Kidney (tissue), 14 donors: ENCODE results near the gene FHOD3. TPM values are rescaled to one million over a fixed set of nuclear protein-coding genes. Genes with fewer than 3 reads are reported as not detected.

Source experiments
- DNase-seq, 5 donors: peaks; one replicate each; pipeline ENCODE4 v3.0.0-alpha.2; 2013 to 2020
- FAIRE-seq: peaks from 2 replicates; lab custom pipeline; 2012; peaks lifted over from hg19 to GRCh38; lab: Jason Lieb, UNC
- H3K27ac ChIP-seq, 2 donors: one replicate each; pipeline ENCODE4 v1.7.0; 2013; ENCODE audit warnings: low read depth in 2 of 2, low read length in 2 of 2, inconsistent platforms in 1 of 2
- H3K27me3 ChIP-seq: one replicate; pipeline ENCODE4 v1.7.1; 2013; ENCODE audit warnings: low read length, inconsistent platforms; ENCODE audit not compliant: control insufficient read depth, insufficient read depth
- H3K36me3 ChIP-seq, 3 donors: one replicate each; pipeline versions ENCODE4 v1.7.0 to v1.7.1; 2013; ENCODE audit warnings: low read length in 3 of 3, control low read depth in 1 of 3, inconsistent platforms in 1 of 3; ENCODE audit not compliant: insufficient read depth in 3 of 3, control insufficient read depth in 2 of 3
- H3K4me1 ChIP-seq, 3 donors: one replicate each; pipeline versions ENCODE4 v1.7.0 to v1.7.1; 2013; ENCODE audit warnings: low read length in 3 of 3, inconsistent platforms in 1 of 3, low read depth in 1 of 3; ENCODE audit not compliant: control insufficient read depth in 2 of 3, insufficient read depth in 2 of 3
- H3K4me3 ChIP-seq, 3 donors: one replicate each; pipeline versions ENCODE4 v1.7.0 to v1.8.1; 2013; ENCODE audit warnings: low read length in 3 of 3, control low read depth in 1 of 3, inconsistent platforms in 1 of 3
- H3K9ac ChIP-seq, 3 donors: one replicate each; pipeline versions ENCODE4 v1.7.0 to v1.7.1; 2013; ENCODE audit warnings: low read length in 3 of 3, control low read depth in 1 of 3, inconsistent platforms in 1 of 3
- H3K9me3 ChIP-seq, 3 donors: one replicate each; pipeline versions ENCODE4 v1.7.0 to v1.7.1; 2013; ENCODE audit warnings: low read length in 3 of 3, control low read depth in 1 of 3, inconsistent platforms in 1 of 3; ENCODE audit not compliant: control insufficient read depth in 2 of 3, insufficient read depth in 1 of 3
- CTCF ChIP-seq: IDR thresholded peaks from 3 replicates; pipeline ENCODE4 v1.5.1; 2012; ENCODE audit warnings: mild to moderate bottlenecking, moderate library complexity, borderline replicate concordance; ENCODE audit not compliant: insufficient read depth; ENCODE audit errors: extremely low read depth
- intact Hi-C: fragments of 100-400 bp; cut with DNase I; formaldehyde crosslinking; loops from one replicate; pipeline ENCODE4 v1.11.1; 2022
- polyA plus RNA-seq: library from polyadenylated mRNA; stranded (reverse); fragments of 350-450 nt; fragmentation: Illumina TruSeq; extraction: RNeasy Lipid Tissue Mini Kit (QIAGEN cat#74804); gene quantifications from one replicate; pipeline ENCODE4 v1.2.3, GENCODE V29; 2014; ENCODE audit warnings: low read depth, low replicate concordance; ENCODE audit not compliant: insufficient read depth
- total RNA-seq: library from RNA; stranded (reverse); fragmentation: NEBNext Ultra II Directional; extraction: Animal tissue kit (Norgen Biotek cat#: 25700); gene quantifications from one replicate; pipeline ENCODE4 v1.2.1, GENCODE V29; 2021
- donor health status: control.
- donor health status: control.
- donor health status: control.
- donor health status: control.
- donor health status: control.
- donor health status: DM: yes; HTN: yes; CAD: no.
- donor health status: Normal renal cell carcinoma (clear cell type).

The FHOD3 gene
- total and polyA plus RNA-seq, 2 donors from 2014 or later = 21.5 to 28.0 TPM

GRCh38 chr18:36340246-36340645, 42.7 kb downstream of the FHOD3 start:
- Histone ChIP-seq H3K27ac (peak overlapping the region; percentile 26 to 72), H3K36me3 (no peaks in the 10 kb centered on the region), H3K27me3 (no peaks in the 10 kb centered on the region), H3K4me3 (no peak overlapping the region), H3K9me3 (no peaks in the 10 kb centered on the region), H3K4me1 (peaks cover 0 to 31% (median 26%) of the 10 kb centered on the region in 3 donors), H3K9ac (no peak overlapping the region)
- intact Hi-C loops = no loop called here
- FAIRE-seq (no peak), DNase-seq (no peak)
- no peak for TF ChIP-seq CTCF

- Histone ChIP-seq H3K36me3 (no peaks in the 10 kb centered on the region), H3K27ac (no peak overlapping the region), H3K9me3 (no peaks in the 10 kb centered on the region), H3K27me3 (no peaks in the 10 kb centered on the region), H3K4me1 (peaks cover 0 to 31% (median 27%) of the 10 kb centered on the region in 3 donors), H3K9ac (no peak overlapping the region), H3K4me3 (no peak overlapping the region)
- TF ChIP-seq CTCF = no peak
- peak; percentile 13 for FAIRE-seq
- intact Hi-C loops = no loop called here
- DNase-seq = no peak
Measured at GRCh38 chr18:36341944-36342343, 44.4 kb downstream of the FHOD3 start.

GRCh38 chr18:36348331-36348730, 50.8 kb downstream of the FHOD3 start:
- H3K27me3 ChIP-seq = no peaks in the 10 kb centered on the region
- no peaks in the 10 kb centered on the region for H3K9me3 ChIP-seq
- FAIRE-seq = no peak
- TF ChIP-seq CTCF = no peak
- peak overlapping the region in 1 of 3 donors; percentile 17 for H3K9ac ChIP-seq
- no peak overlapping the region for H3K4me3 ChIP-seq
- peak in 1 of 5 donors; percentile 30 for DNase-seq
- no peaks in the 10 kb centered on the region for H3K36me3 ChIP-seq
- intact Hi-C loops = no loop called here
- H3K4me1 ChIP-seq = peaks cover 4 to 45% (median 37%) of the 10 kb centered on the region in 3 donors
- H3K27ac ChIP-seq = peak overlapping the region; percentile 88 to 94

- H3K4me3 ChIP-seq = no peak overlapping the region
- H3K27me3 ChIP-seq = no peaks in the 10 kb centered on the region
- peak overlapping the region; percentile 88 to 94 for H3K27ac ChIP-seq
- H3K9me3 ChIP-seq = no peaks in the 10 kb centered on the region
- FAIRE-seq = no peak
- H3K36me3 ChIP-seq = no peaks in the 10 kb centered on the region
- H3K4me1 ChIP-seq = peaks cover 4 to 45% (median 37%) of the 10 kb centered on the region in 3 donors
- intact Hi-C loops = no loop called here
- peak in 2 of 5 donors; percentile 36 to 88 for DNase-seq
- peak overlapping the region in 1 of 3 donors; percentile 17 for H3K9ac ChIP-seq
- no peak for TF ChIP-seq CTCF
Measured at GRCh38 chr18:36348971-36349417, 51.5 kb downstream of the FHOD3 start.
